HG03045 (cell line): ENCODE results near the gene RAN.
A peak's percentile ranks its signal among the peaks of the same experiment; 100 is the strongest.
"Not testable (repeated sequence)": the region's sequence is repeated elsewhere in the genome, so short reads cannot be mapped to it uniquely, and the experiment has no call there.

Source experiments
- ATAC-seq: cut with Tn5 transposase; IDR thresholded peaks from one replicate; pipeline ENCODE4 v1.9.1; 2021; ENCODE audit warnings: mild to moderate bottlenecking, moderate library complexity; ENCODE audit not compliant: unreplicated experiment

RAN gene

GRCh38 chr12:130871286-130872178 is at the start of gene RAN:
TSS of gene RAN (plus strand) at chr12:130872066. CDS start at chr12:130872594, 528 bp downstream.
- peak; percentile 67 for ATAC-seq

DNA sequence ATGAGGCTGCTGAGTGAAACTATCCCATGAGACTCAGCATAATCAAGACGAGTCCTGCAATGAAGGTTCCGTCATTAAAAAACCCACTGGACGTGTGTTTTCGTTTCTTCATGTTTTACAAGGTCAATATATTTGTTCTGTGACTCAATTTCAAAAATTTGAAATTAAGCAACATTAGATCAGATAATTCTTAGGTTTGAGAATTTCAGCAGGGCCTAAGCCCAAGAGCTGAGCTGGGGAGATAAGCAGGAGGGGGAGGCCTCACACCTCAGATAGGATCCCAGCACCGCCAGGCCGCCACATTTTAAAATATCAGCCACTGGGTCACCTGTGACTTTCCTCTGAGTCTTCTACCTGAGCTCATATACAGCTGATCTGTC is 46.1 kb upstream of the RAN start:
- ATAC-seq: no peak

DNA sequence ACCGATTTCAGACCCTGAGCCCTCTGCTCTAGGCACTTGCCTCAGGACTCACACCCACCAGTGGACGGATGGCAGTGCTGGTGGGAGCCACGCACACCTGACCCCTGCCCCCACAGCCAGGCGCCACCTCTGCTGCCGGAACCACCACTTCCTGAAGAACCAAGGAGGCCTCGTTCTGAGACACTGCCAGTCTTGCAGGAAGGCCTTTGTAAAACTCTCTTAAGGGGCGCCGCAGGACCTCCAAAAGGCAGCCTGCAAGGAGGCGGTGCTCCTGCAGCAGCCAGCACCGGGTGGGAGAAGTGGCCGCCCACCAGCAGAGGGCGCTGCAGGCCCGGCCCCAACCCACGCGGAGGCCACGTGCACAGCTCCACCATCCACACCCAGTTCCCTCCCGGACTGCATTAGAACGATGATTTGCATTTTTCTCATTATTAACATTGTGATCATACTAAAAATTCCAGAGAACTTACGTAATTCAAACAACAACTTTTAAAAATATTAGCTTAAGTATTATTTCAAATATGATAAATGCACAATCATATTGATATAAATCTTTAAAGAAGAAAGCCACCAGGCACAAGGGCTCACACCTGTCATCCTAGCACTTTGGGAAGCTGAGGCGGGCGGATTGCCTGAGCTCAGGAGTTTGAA is 45.6 kb upstream of the RAN start:
- no peak for ATAC-seq

- no peak for ATAC-seq
Observed at GRCh38 chr12:130827432-130827831, 44.4 kb upstream of the RAN start.

GRCh38 chr12:130828895-130829294 is 43.0 kb upstream of the RAN start:
- no peak for ATAC-seq

GRCh38 chr12:130829391-130830245 is 42.2 kb upstream of the RAN start:
- ATAC-seq: no peak

DNA sequence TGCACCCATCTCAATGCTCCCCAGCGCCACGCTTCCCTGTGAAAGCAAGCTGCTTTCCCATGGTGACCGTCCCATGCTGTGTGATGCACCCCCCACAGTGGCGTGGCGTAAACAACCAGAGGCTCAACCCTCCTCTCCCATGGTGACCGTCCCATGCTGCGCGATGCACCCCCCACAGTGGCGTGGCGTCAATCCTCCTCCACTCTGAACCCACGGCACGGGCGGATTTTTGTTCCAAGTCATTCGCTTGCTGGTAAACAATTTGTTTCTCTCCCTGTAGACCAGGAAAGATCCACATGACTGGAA is 41.7 kb upstream of the RAN start:
- ATAC-seq: no peak

- no peak for ATAC-seq
Observed at GRCh38 chr12:130831246-130831645, 40.6 kb upstream of the RAN start.

GRCh38 chr12:130831876-130832405 is 39.9 kb upstream of the RAN start:
- no peak for ATAC-seq

GRCh38 chr12:130832561-130833209 is 39.2 kb upstream of the RAN start:
- ATAC-seq: no peak

DNA sequence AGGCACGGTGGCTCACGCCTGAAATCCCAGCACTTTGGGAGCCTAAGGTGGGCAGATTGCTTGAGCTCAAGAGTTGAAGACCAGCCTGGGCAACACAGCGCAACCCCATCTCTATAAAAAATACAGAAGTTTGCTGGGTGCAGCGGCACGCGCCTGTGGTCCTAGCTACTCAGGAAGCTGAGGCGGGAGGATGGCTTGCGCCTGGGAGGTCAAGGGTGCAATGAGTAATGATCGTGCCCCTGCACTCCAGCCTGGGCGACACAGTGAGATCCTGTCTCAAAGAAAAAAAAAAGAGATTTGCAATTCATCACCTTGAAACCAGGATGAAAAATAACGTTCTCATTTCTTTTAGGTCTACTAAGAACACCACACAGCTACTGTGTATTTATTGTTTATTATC is 36.9 kb upstream of the RAN start:
- no peak for ATAC-seq

DNA sequence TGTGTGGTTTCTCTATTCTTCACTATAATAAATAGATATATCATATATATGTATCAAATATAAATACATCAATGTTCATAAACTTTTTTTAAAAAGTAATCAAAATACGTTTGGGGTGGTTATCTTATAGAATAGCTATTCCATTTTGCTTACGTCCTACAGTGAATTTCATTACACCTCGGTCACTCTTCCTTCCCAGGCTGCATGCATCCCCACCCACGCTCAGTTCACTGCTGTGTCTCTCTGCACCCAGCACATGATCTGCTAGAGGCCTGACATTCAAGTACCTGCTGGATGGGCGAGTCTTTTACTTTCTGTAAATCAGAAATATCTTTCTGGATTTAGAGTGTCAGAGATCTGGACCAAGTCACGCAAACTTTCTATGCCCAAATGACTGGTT is 36.4 kb upstream of the RAN start:
- no peak for ATAC-seq

DNA sequence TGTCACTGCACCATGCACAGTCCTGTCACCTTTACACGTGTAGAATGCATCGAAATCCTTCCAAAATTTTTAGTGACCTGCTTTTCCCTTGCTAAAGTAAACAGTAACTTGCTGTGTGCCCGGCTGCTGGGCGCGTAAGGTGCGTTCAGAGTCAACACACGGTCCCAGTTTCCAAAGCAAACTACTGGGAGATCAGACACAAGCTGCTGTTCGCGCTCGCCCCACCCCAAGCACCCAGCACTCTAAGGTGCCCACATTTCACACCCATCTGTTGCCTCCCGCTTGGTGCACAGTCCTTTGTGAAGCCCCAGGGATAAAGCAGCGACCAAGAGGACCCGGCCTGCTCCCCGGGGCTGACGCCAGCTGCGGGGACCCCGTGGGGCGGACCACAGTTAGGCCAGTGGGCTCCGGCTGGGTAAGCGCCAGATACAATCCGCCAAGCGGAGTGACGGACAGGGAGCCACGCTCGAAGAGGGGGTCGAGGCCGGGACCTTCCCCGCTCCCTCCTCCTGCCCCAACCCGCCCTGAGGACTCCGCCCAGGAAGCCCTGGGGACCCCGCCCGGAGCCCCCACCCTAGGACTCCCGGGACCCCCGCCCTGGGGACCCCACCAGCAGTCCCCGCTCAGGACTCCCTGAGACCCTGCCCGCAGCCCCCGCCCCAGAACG is 33.4 kb upstream of the RAN start:
- peak; percentile 29 for ATAC-seq

- peak; percentile 87 for ATAC-seq
Observed at GRCh38 chr12:130838951-130839769, 32.7 kb upstream of the RAN start, which contains the start of gene STX2. TSS of gene STX2 (minus strand) at chr12:130839250. CDS start at chr12:130839099, 151 bp downstream.

DNA sequence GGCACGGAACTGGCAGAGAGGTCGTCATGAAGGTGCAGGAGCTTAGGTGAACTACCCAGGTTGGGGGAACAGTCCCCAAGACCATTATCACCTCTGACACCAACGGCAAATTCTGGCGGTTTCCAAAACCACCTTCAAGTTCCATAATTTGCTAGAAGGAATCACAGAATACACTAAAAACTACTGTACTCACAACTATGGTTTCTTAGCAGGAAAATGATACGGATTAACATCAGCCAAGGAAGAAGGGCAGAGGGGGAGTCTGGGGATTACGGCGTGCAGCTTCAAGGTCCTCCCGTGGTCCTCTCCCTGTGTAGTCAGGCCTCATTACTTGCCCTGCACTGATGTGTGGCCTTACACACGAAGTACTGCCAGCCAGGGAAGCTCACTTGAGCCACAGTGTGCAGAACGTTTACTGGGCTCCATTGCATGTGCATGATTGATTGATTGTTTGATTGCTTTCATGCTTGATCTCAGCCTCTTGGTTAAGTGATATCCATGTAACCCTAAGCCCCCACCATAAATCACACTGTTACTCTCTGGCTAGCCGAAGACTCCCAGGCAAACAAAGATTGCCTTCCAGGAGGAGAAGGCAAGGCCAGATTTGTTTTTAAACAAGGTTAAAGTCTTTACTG is 32.0 kb upstream of the RAN start:
- ATAC-seq: no peak

DNA sequence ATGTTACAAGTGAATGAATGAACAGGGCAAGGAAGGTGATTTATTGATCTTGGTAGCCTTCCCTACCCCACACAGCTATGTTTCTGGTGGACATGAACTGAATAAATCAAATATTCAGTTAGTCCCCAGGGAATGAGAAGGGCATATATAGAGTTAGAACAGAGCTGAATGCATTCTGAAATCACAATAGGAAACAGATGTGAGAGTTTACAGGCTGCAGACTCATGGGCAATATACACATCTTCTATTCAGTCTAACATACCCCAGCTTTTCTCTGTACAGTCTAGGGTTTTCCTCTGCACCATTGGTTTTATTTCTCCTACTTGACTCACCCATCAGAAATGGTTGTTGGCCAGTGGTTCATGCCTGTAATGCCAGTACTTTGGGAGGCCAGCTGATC is 25.5 kb upstream of the RAN start:
- no peak for ATAC-seq

- no peak for ATAC-seq
Observed at GRCh38 chr12:130847112-130847511, 24.8 kb upstream of the RAN start.

- ATAC-seq: not testable (repeated sequence)
Observed at GRCh38 chr12:130848105-130848504, 23.8 kb upstream of the RAN start.

DNA sequence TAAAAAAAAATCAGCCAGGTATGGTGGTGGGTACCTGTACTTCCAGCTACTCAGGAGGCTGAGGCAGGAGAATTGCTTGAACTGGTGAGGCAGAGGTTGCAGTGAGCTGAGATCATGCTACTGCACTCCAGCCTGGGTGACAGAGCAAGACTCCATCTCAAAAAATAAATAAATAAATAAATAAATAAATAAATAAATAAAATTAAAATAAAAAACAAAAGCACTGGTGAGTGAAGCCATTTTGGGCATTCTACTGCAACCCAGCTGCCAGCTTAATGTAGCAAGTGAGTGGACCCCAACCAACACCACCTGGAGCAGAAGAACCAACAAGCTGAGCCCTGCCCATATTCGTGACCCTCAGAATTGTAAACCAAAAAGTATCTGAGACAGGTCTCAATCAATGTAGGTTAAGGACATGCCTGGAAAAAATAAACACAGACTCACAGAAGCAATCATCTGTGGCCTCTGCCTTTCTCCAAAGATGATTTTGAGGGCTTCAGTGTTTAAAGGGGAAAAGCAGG is 23.0 kb upstream of the RAN start:
- ATAC-seq: not testable (repeated sequence)
